GM12891 (cell line): ENCODE results near the gene ANKFN1.

Experiments used
- DNase-seq: peaks from one replicate; pipeline ENCODE4 v3.0.0; 2011; ENCODE audit warnings: low spot score; ENCODE audit not compliant: insufficient read length
- FAIRE-seq: peaks from 2 replicates; lab custom pipeline; 2011; peaks lifted over from hg19 to GRCh38; lab: Jason Lieb, UNC
- PAX5 ChIP-seq: IDR thresholded peaks from 2 replicates; pipeline ENCODE4 v1.6.1; 2011; ENCODE audit warnings: low read length, moderate library complexity, mild to moderate bottlenecking; ENCODE audit not compliant: insufficient read depth, severe bottlenecking
- POLR2A ChIP-seq: IDR thresholded peaks from 2 replicates; pipeline ENCODE4 v1.6.1; 2011; ENCODE audit warnings: low read depth, low read length, control low read depth
- POLR2AphosphoS5 ChIP-seq: IDR thresholded peaks from 2 replicates; pipeline ENCODE4 v1.6.1; 2011; ENCODE audit warnings: low read depth, low read length, control low read depth
- POU2F2 ChIP-seq: IDR thresholded peaks from 2 replicates; pipeline ENCODE4 v1.6.1; 2011; ENCODE audit warnings: low read depth, mild to moderate bottlenecking, control low read depth, low read length, moderate library complexity
- SPI1 ChIP-seq: IDR thresholded peaks from 2 replicates; pipeline ENCODE4 v1.6.1; 2011; ENCODE audit warnings: low read depth, low read length, control low read depth
- TAF1 ChIP-seq: IDR thresholded peaks from 2 replicates; pipeline ENCODE4 v1.6.1; 2011; ENCODE audit warnings: low read depth, low read length, control low read depth

Gene ANKFN1

GRCh38 chr17:56440419-56440818 lies 287.1 kb downstream of the ANKFN1 start:
- no peak for DNase-seq
- no peak for FAIRE-seq
- TF ChIP-seq POLR2A (no peak), PAX5 (no peak), TAF1 (no peak), SPI1 (no peak), POU2F2 (no peak), POLR2AphosphoS5 (no peak)

GRCh38 chr17:56441308-56441707 lies 288.0 kb downstream of the ANKFN1 start:
- DNase-seq = no peak
- no peak for TF ChIP-seq POLR2AphosphoS5
- no peak for TF ChIP-seq POLR2A
- no peak for TF ChIP-seq POU2F2
- no peak for FAIRE-seq

- no peak for TF ChIP-seq PAX5
- DNase-seq = no peak
- no peak for FAIRE-seq
Measured at GRCh38 chr17:56445692-56446411, 292.6 kb downstream of the ANKFN1 start.

GRCh38 chr17:56447171-56447570 lies 293.9 kb downstream of the ANKFN1 start:
- FAIRE-seq = no peak
- no peak for DNase-seq
- TF ChIP-seq PAX5 = no peak
- no peak for TF ChIP-seq POLR2A
- TF ChIP-seq TAF1 = no peak
- no peak for TF ChIP-seq SPI1
- no peak for TF ChIP-seq POU2F2
- no peak for TF ChIP-seq POLR2AphosphoS5

- DNase-seq = no peak
- no peak for TF ChIP-seq PAX5
- TF ChIP-seq SPI1 = no peak
- FAIRE-seq = no peak
Measured at GRCh38 chr17:56448371-56448770, 295.1 kb downstream of the ANKFN1 start.

GRCh38 chr17:56449176-56449575 lies 295.9 kb downstream of the ANKFN1 start:
- TF ChIP-seq POLR2AphosphoS5 (no peak), POU2F2 (no peak), TAF1 (no peak), SPI1 (no peak), POLR2A (no peak), PAX5 (no peak)
- FAIRE-seq (no peak), DNase-seq (no peak)

GRCh38 chr17:56451629-56452028 lies 298.4 kb downstream of the ANKFN1 start:
- TF ChIP-seq TAF1 (no peak), POU2F2 (no peak), SPI1 (no peak), POLR2A (no peak), POLR2AphosphoS5 (no peak), PAX5 (no peak)
- no peak for FAIRE-seq
- DNase-seq = no peak

GRCh38 chr17:56452461-56452860 lies 299.2 kb downstream of the ANKFN1 start:
- no peak for TF ChIP-seq POLR2AphosphoS5
- DNase-seq = no peak
- FAIRE-seq = no peak

GRCh38 chr17:56457501-56457900 lies 304.2 kb downstream of the ANKFN1 start:
- FAIRE-seq = no peak
- TF ChIP-seq TAF1 = no peak
- TF ChIP-seq PAX5 = no peak
- TF ChIP-seq POLR2AphosphoS5 = no peak
- TF ChIP-seq SPI1 = no peak
- TF ChIP-seq POU2F2 = no peak
- no peak for TF ChIP-seq POLR2A
- no peak for DNase-seq

- TF ChIP-seq POLR2AphosphoS5 (no peak), POU2F2 (no peak), PAX5 (no peak), POLR2A (no peak), TAF1 (no peak), SPI1 (no peak)
- no peak for DNase-seq
- no peak for FAIRE-seq
Measured at GRCh38 chr17:56465886-56466285, 312.6 kb downstream of the ANKFN1 start.

- DNase-seq = no peak
- no peak for TF ChIP-seq SPI1
- TF ChIP-seq POLR2AphosphoS5 = no peak
- no peak for TF ChIP-seq TAF1
- no peak for TF ChIP-seq PAX5
- no peak for TF ChIP-seq POLR2A
- TF ChIP-seq POU2F2 = no peak
- FAIRE-seq = no peak
Measured at GRCh38 chr17:56468840-56469239, 315.6 kb downstream of the ANKFN1 start.

- no peak for DNase-seq
- TF ChIP-seq POLR2A (no peak), POLR2AphosphoS5 (no peak), SPI1 (no peak)
- no peak for FAIRE-seq
Measured at GRCh38 chr17:56471696-56472095, 318.4 kb downstream of the ANKFN1 start.
